NOMO-1 (cell line): ENCODE results near the gene PDE1A.

ENCODE experiments used
- DNase-seq, 2 experiments: peaks; one replicate each; lab custom pipeline; 2025; ENCODE audit not compliant: unreplicated experiment in 2 of 2; lab: John Stamatoyannopoulos, UW

The PDE1A gene

GRCh38 chr2:182224669-182225068 is 202.2 kb downstream of the PDE1A start:
- DNase-seq, result no peak

- DNase-seq, result no peak
These were observed 205.8 kb downstream of the PDE1A start for GRCh38 chr2:182220998-182221397.

- no peak for DNase-seq
These were observed 206.5 kb downstream of the PDE1A start for GRCh38 chr2:182220335-182220734.

GRCh38 chr2:182210669-182211068 is 216.2 kb downstream of the PDE1A start:
- no peak for DNase-seq

GRCh38 chr2:182208421-182208820 is 218.4 kb downstream of the PDE1A start:
- DNase-seq, result no peak

- no peak for DNase-seq
These were observed 219.6 kb downstream of the PDE1A start for GRCh38 chr2:182207049-182207746.

- DNase-seq, result no peak
These were observed 229.3 kb downstream of the PDE1A start for GRCh38 chr2:182197529-182197928.

- DNase-seq, result no peak
These were observed 233.5 kb downstream of the PDE1A start for GRCh38 chr2:182193291-182193690.

- no peak for DNase-seq
These were observed 235.8 kb downstream of the PDE1A start for GRCh38 chr2:182191061-182191460.

GRCh38 chr2:182187130-182187529 is 239.7 kb downstream of the PDE1A start:
- DNase-seq, result no peak

- peak in 1 of 2 experiments; percentile 25 for DNase-seq
These were observed 240.6 kb downstream of the PDE1A start for GRCh38 chr2:182186132-182186735.

GRCh38 chr2:182182436-182182835 is 244.4 kb downstream of the PDE1A start:
- no peak for DNase-seq

- no peak for DNase-seq
These were observed 245.5 kb downstream of the PDE1A start for GRCh38 chr2:182181381-182181780.

GRCh38 chr2:182179176-182179575 is 247.7 kb downstream of the PDE1A start:
- no peak for DNase-seq

- no peak for DNase-seq
These were observed 252.8 kb downstream of the PDE1A start for GRCh38 chr2:182173944-182174622.

GRCh38 chr2:182170341-182170740 is 256.5 kb downstream of the PDE1A start:
- no peak for DNase-seq

- no peak for DNase-seq
These were observed 259.0 kb downstream of the PDE1A start for GRCh38 chr2:182167882-182168281.

- no peak for DNase-seq
These were observed 260.0 kb downstream of the PDE1A start for GRCh38 chr2:182166841-182167240.

GRCh38 chr2:182166406-182166805 is 260.4 kb downstream of the PDE1A start:
- no peak for DNase-seq

GRCh38 chr2:182165202-182165601 is 261.6 kb downstream of the PDE1A start:
- DNase-seq, result no peak

GRCh38 chr2:182164686-182165085 is 262.1 kb downstream of the PDE1A start:
- no peak for DNase-seq

- DNase-seq, result no peak
These were observed 263.0 kb downstream of the PDE1A start for GRCh38 chr2:182163878-182164277.
